ENCODE data around the gene GAL3ST1.

Gene GAL3ST1

DNA sequence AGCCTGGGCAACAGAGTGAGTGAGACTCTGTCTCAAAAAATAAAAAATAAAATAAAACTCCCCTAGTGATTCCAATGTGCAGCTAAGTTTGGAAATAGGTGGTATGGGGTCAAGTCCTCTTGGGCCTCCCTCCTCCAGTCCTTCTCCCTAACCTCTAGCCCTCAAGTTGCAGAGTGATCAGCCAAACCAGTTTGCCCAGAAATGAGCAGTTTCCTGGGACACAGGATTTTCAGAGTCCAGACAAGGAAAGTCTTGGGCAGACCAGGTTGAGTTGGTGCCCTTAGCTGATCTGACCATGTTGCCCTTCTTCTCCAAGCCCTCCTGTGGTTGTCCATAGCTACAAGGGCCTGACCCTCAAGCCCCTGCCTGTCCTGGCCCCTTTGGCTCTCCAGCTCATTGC, 40.4 kb upstream of the GAL3ST1 start:
- Histone ChIP-seq H3K9me3 (ENCODE audit: control insufficient read depth, low read length) (no peaks in the 10 kb centered on the region), H2BK12ac (ENCODE audit: low read length in 2 of 2) (no peak overlapping the region), H3K27me3 (ENCODE audit: control insufficient read depth in 1 of 2, insufficient read depth in 1 of 2, low read length in 2 of 2) (no peaks in the 10 kb centered on the region), H3K27ac (ENCODE audit: low read length, poor library complexity, severe bottlenecking) (no peak overlapping the region), H3K4me2 (ENCODE audit: low read length, poor library complexity, severe bottlenecking) (no peak overlapping the region), H2BK5ac (ENCODE audit: low read depth, low read length, poor library complexity, severe bottlenecking) (no peak overlapping the region), H3K23ac (ENCODE audit: low read length in 2 of 2) (no peak overlapping the region), H3K9ac (ENCODE audit: low read length) (no peak overlapping the region), H2BK15ac (ENCODE audit: low read depth, poor library complexity, severe bottlenecking) (no peak overlapping the region), H2BK120ac (ENCODE audit: low read depth, low read length) (no peak overlapping the region), H4K91ac (ENCODE audit: low read length) (no peak overlapping the region), H3K4ac (ENCODE audit: low read depth in 1 of 2, low read length in 2 of 2) (no peak overlapping the region), H3K14ac (ENCODE audit: low read length in 2 of 2) (no peak overlapping the region), H4K8ac (ENCODE audit: low read length) (no peak overlapping the region), H3K4me3 (ENCODE audit: insufficient read depth in 1 of 2, low read depth in 1 of 2, low read length in 2 of 2) (no peak overlapping the region), H2AK5ac (ENCODE audit: low read length, severe bottlenecking) (no peak overlapping the region), H2AFZ (ENCODE audit: low read depth, low read length) (no peak overlapping the region), H3K4me1 (ENCODE audit: control insufficient read depth, insufficient read depth, low read depth, low read length) (peaks cover 2% of the 10 kb centered on the region), H3K18ac (ENCODE audit: low read depth in 1 of 2, low read length in 2 of 2) (no peak overlapping the region), H3K79me1 (replicated peaks; ENCODE audit: low read length, poor library complexity, severe bottlenecking) (no peaks in the 10 kb centered on the region), H3K36me3 (ENCODE audit: control insufficient read depth in 1 of 2, insufficient read depth in 2 of 2, low read depth in 1 of 2, low read length in 2 of 2) (peaks cover 2 to 35% of the 10 kb centered on the region in 2 experiments)
- no peak for DNase-seq

DNA sequence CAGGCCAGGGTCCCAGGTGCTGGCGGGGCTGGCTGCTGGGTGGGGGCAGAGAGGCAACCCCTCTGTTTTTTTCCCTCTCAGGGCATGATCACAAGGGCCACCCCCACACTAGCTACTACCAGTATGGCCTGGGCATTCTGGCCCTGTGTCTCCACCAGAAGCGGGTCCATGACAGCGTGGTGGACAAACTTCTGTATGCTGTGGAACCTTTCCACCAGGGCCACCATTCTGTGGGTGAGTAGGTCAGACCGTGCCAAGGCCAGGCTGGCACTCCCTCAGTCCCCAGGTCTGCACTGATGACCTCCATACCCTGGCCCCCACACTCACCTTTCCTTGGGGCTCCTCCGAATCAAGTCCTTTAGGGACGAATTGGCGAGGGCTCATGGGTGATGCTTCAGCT, 39.8 kb upstream of the GAL3ST1 start:
- Histone ChIP-seq H3K23ac (ENCODE audit: low read length in 2 of 2) (no peak overlapping the region), H3K4me1 (ENCODE audit: control insufficient read depth, insufficient read depth, low read depth, low read length) (peaks cover 6% of the 10 kb centered on the region), H4K91ac (ENCODE audit: low read length) (peak overlapping the region; percentile 53), H3K18ac (ENCODE audit: low read depth in 1 of 2, low read length in 2 of 2) (no peak overlapping the region), H2AK5ac (ENCODE audit: low read length, severe bottlenecking) (no peak overlapping the region), H3K9ac (ENCODE audit: low read length) (no peak overlapping the region), H3K14ac (ENCODE audit: low read length in 2 of 2) (no peak overlapping the region), H3K27ac (ENCODE audit: low read length, poor library complexity, severe bottlenecking) (no peak overlapping the region), H4K8ac (ENCODE audit: low read length) (no peak overlapping the region), H3K9me3 (ENCODE audit: control insufficient read depth, low read length) (no peaks in the 10 kb centered on the region), H3K36me3 (ENCODE audit: control insufficient read depth in 1 of 2, insufficient read depth in 2 of 2, low read depth in 1 of 2, low read length in 2 of 2) (peaks cover 2 to 35% of the 10 kb centered on the region in 2 experiments), H2BK5ac (ENCODE audit: low read depth, low read length, poor library complexity, severe bottlenecking) (no peak overlapping the region), H3K4me3 (ENCODE audit: insufficient read depth in 1 of 2, low read depth in 1 of 2, low read length in 2 of 2) (no peak overlapping the region), H3K79me1 (replicated peaks; ENCODE audit: low read length, poor library complexity, severe bottlenecking) (no peaks in the 10 kb centered on the region), H2AFZ (ENCODE audit: low read depth, low read length) (no peak overlapping the region), H2BK120ac (ENCODE audit: low read depth, low read length) (no peak overlapping the region), H2BK15ac (ENCODE audit: low read depth, poor library complexity, severe bottlenecking) (no peak overlapping the region), H2BK12ac (ENCODE audit: low read length in 2 of 2) (no peak overlapping the region), H3K4ac (ENCODE audit: low read depth in 1 of 2, low read length in 2 of 2) (no peak overlapping the region), H3K4me2 (ENCODE audit: low read length, poor library complexity, severe bottlenecking) (no peak overlapping the region), H3K27me3 (ENCODE audit: control insufficient read depth in 1 of 2, insufficient read depth in 1 of 2, low read length in 2 of 2) (no peaks in the 10 kb centered on the region)
- 98% methylated on average over 4 of the region's 7 CpGs for WGBS
- no peak for DNase-seq

DNA sequence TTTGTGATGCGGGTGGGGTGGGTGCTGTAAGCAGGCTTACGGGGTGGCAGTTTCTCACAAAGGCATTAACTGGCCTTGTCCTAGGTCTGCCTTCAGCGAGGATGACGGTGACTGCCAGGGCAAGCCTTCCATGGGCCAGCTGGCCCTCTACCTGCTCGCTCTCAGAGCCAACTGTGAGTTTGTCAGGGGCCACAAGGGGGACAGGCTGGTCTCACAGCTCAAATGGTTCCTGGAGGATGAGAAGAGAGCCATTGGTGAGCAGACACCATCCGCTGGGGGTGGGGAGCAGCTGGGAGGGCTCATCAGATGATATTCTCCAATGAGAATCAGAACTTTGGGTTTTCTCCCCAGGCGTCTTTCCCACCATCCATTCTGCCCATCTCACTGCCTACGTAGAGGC, 38.3 kb upstream of the GAL3ST1 start:
- H3K36me3 ChIP-seq (ENCODE audit: control insufficient read depth in 1 of 2, insufficient read depth in 2 of 2, low read depth in 1 of 2, low read length in 2 of 2), result peaks cover 2 to 35% of the 10 kb centered on the region in 2 experiments
- no peak overlapping the region for H3K14ac ChIP-seq (ENCODE audit: low read length in 2 of 2)
- no peaks in the 10 kb centered on the region for H3K9me3 ChIP-seq (ENCODE audit: control insufficient read depth, low read length)
- H3K4ac ChIP-seq (ENCODE audit: low read depth in 1 of 2, low read length in 2 of 2), result peak overlapping the region in 1 of 2 experiments; percentile 62
- H2AK5ac ChIP-seq (ENCODE audit: low read length, severe bottlenecking), result no peak overlapping the region
- H2BK120ac ChIP-seq (ENCODE audit: low read depth, low read length), result no peak overlapping the region
- no peak overlapping the region for H2BK5ac ChIP-seq (ENCODE audit: low read depth, low read length, poor library complexity, severe bottlenecking)
- no peak for DNase-seq
- no peak overlapping the region for H3K9ac ChIP-seq (ENCODE audit: low read length)
- no peak overlapping the region for H3K27ac ChIP-seq (ENCODE audit: low read length, poor library complexity, severe bottlenecking)
- H4K8ac ChIP-seq (ENCODE audit: low read length), result no peak overlapping the region
- WGBS, result over 99% methylated on average over 7 of the region's 8 CpGs
- no peak overlapping the region for H2AFZ ChIP-seq (ENCODE audit: low read depth, low read length)
- H2BK15ac ChIP-seq (ENCODE audit: low read depth, poor library complexity, severe bottlenecking), result no peak overlapping the region
- no peak overlapping the region for H3K23ac ChIP-seq (ENCODE audit: low read length in 2 of 2)
- H3K79me1 ChIP-seq (replicated peaks; ENCODE audit: low read length, poor library complexity, severe bottlenecking), result peaks cover under 1% of the 10 kb centered on the region
- H3K4me1 ChIP-seq (ENCODE audit: control insufficient read depth, insufficient read depth, low read depth, low read length), result peaks cover 20% of the 10 kb centered on the region
- no peak overlapping the region for H2BK12ac ChIP-seq (ENCODE audit: low read length in 2 of 2)
- H3K27me3 ChIP-seq (ENCODE audit: control insufficient read depth in 1 of 2, insufficient read depth in 1 of 2, low read length in 2 of 2), result no peaks in the 10 kb centered on the region
- H3K4me2 ChIP-seq (ENCODE audit: low read length, poor library complexity, severe bottlenecking), result no peak overlapping the region
- no peak overlapping the region for H4K91ac ChIP-seq (ENCODE audit: low read length)
- no peak overlapping the region for H3K18ac ChIP-seq (ENCODE audit: low read depth in 1 of 2, low read length in 2 of 2)
- H3K4me3 ChIP-seq (ENCODE audit: insufficient read depth in 1 of 2, low read depth in 1 of 2, low read length in 2 of 2), result no peak overlapping the region

DNA sequence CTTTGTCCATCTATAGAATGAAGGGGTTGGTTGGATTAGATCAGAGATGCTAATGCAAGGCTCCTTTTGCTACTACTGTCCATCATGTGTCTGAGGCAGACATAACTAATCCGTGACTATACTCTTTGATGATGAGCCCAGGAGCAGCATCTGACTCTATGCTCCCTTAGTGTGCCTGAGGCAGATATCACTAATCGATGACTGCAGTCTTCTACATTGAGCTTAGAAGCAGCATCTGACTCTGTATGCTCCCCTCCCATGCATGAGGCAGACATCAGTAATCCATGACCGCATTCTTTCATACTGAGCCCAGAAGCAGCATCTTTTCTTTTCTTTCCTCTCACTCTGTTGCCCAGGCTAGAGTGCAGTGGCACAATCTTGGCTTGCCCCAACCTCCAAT, 36.7 kb upstream of the GAL3ST1 start:
- Histone ChIP-seq H3K4me3 (ENCODE audit: insufficient read depth in 1 of 2, low read depth in 1 of 2, low read length in 2 of 2) (no peak overlapping the region), H3K4me2 (ENCODE audit: low read length, poor library complexity, severe bottlenecking) (no peak overlapping the region), H3K14ac (ENCODE audit: low read length in 2 of 2) (no peak overlapping the region), H3K79me1 (replicated peaks; ENCODE audit: low read length, poor library complexity, severe bottlenecking) (peaks cover 1% of the 10 kb centered on the region), H4K91ac (ENCODE audit: low read length) (no peak overlapping the region), H2BK5ac (ENCODE audit: low read depth, low read length, poor library complexity, severe bottlenecking) (no peak overlapping the region), H3K9ac (ENCODE audit: low read length) (no peak overlapping the region), H4K8ac (ENCODE audit: low read length) (no peak overlapping the region), H3K18ac (ENCODE audit: low read depth in 1 of 2, low read length in 2 of 2) (no peak overlapping the region), H3K36me3 (ENCODE audit: control insufficient read depth in 1 of 2, insufficient read depth in 2 of 2, low read depth in 1 of 2, low read length in 2 of 2) (peaks cover 0 to 26% of the 10 kb centered on the region in 2 experiments), H3K4me1 (ENCODE audit: control insufficient read depth, insufficient read depth, low read depth, low read length) (peaks cover 28% of the 10 kb centered on the region), H3K23ac (ENCODE audit: low read length in 2 of 2) (no peak overlapping the region), H2BK12ac (ENCODE audit: low read length in 2 of 2) (no peak overlapping the region), H2BK120ac (ENCODE audit: low read depth, low read length) (no peak overlapping the region), H2AK5ac (ENCODE audit: low read length, severe bottlenecking) (no peak overlapping the region), H3K9me3 (ENCODE audit: control insufficient read depth, low read length) (no peaks in the 10 kb centered on the region), H3K4ac (ENCODE audit: low read depth in 1 of 2, low read length in 2 of 2) (no peak overlapping the region), H3K27ac (ENCODE audit: low read length, poor library complexity, severe bottlenecking) (no peak overlapping the region), H2BK15ac (ENCODE audit: low read depth, poor library complexity, severe bottlenecking) (no peak overlapping the region), H2AFZ (ENCODE audit: low read depth, low read length) (no peak overlapping the region), H3K27me3 (ENCODE audit: control insufficient read depth in 1 of 2, insufficient read depth in 1 of 2, low read length in 2 of 2) (no peaks in the 10 kb centered on the region)
- DNase-seq, result no peak
- 97% methylated on average over 3 of the region's 3 CpGs for WGBS

All from mesenchymal stem cell (in vitro differentiated cells and primary cell).